ENCODE measurements around the gene SLC10A7. TPM values are rescaled to one million over a fixed set of nuclear protein-coding genes. Genes with fewer than 3 reads are reported as not detected.

The SLC10A7 gene
- total RNA-seq, 2 experiments from 2014 or later = 15.1 to 16.3 TPM

GRCh38 chr4:146243141-146243882 is 278.4 kb downstream of the SLC10A7 start:
- ChIA-PET POLR2A (no interaction called here), CTCF (interaction anchor here (1.4 kb wide), 1 partner anchor 62 kb away, joined by 3 read pairs; no protein-coding TSS in a partner anchor)

GRCh38 chr4:146238107-146238506 is 283.6 kb downstream of the SLC10A7 start:
- POLR2A ChIA-PET = no interaction called here

GRCh38 chr4:146237092-146237491 is 284.6 kb downstream of the SLC10A7 start:
- CTCF ChIA-PET = no interaction called here
- POLR2A ChIA-PET = no interaction called here

More at GRCh38 chr4:146238107-146238506, 283.6 kb downstream of the SLC10A7 start:
- CTCF ChIA-PET = no interaction called here

- POLR2A ChIA-PET = no interaction called here
- CTCF ChIA-PET = no interaction called here
These were observed 285.5 kb downstream of the SLC10A7 start for GRCh38 chr4:146236216-146236615.

- ChIA-PET POLR2A (no interaction called here), CTCF (no interaction called here)
These were observed 286.0 kb downstream of the SLC10A7 start for GRCh38 chr4:146235654-146236177.

GRCh38 chr4:146232131-146232722 is 289.5 kb downstream of the SLC10A7 start:
- CTCF ChIA-PET = no interaction called here
- POLR2A ChIA-PET = no interaction called here

- ChIA-PET POLR2A (no interaction called here), CTCF (no interaction called here)
These were observed 292.3 kb downstream of the SLC10A7 start for GRCh38 chr4:146229406-146229805.

GRCh38 chr4:146224326-146224966 is 297.3 kb downstream of the SLC10A7 start:
- POLR2A ChIA-PET = no interaction called here
- CTCF ChIA-PET = no interaction called here

GRCh38 chr4:146222313-146222712 is 299.4 kb downstream of the SLC10A7 start:
- ChIA-PET CTCF (no interaction called here), POLR2A (no interaction called here)

- POLR2A ChIA-PET = no interaction called here
These were observed 307.5 kb downstream of the SLC10A7 start, which contains the start of gene REELD1 for GRCh38 chr4:146214238-146214637. Gene REELD1 (plus strand): TSS chr4:146214538. CDS start chr4:146216953, 2,415 bp downstream.

GRCh38 chr4:146212781-146213180 is 309.0 kb downstream of the SLC10A7 start:
- CTCF ChIA-PET = no interaction called here
- POLR2A ChIA-PET = no interaction called here

More at GRCh38 chr4:146214238-146214637, 307.5 kb downstream of the SLC10A7 start, which contains the start of gene REELD1:
- CTCF ChIA-PET = no interaction called here

- POLR2A ChIA-PET = no interaction called here
- CTCF ChIA-PET = no interaction called here
These were observed 310.3 kb downstream of the SLC10A7 start for GRCh38 chr4:146211440-146211839.

GRCh38 chr4:146210890-146211289 is 310.9 kb downstream of the SLC10A7 start:
- ChIA-PET POLR2A (no interaction called here), CTCF (no interaction called here)

- POLR2A ChIA-PET = no interaction called here
- CTCF ChIA-PET = no interaction called here
These were observed 314.3 kb downstream of the SLC10A7 start for GRCh38 chr4:146207410-146207809.

Other genes starting within 250 kb of the SLC10A7 start
- gene POU4F2, start 117.0 kb upstream of the SLC10A7 start, total RNA-seq = not detected